GM20000 (cell line): ENCODE data around the gene DKC1.
"Not testable (repeated sequence)": the region's sequence is repeated elsewhere in the genome, so short reads cannot be mapped to it uniquely, and the experiment has no call there.

Experiments used
- DNase-seq: peaks from one replicate; pipeline ENCODE4 v3.0.0; 2012; ENCODE audit warnings: low spot score
- TF ChIP-seq, protein P1 (sequence below): IDR thresholded peaks from 2 replicates; pipeline ENCODE4 v1.5.1; 2012; ENCODE audit warnings: mild to moderate bottlenecking, control low read depth; ENCODE audit errors: extremely low read depth, missing control alignments

The DKC1 gene

DNA sequence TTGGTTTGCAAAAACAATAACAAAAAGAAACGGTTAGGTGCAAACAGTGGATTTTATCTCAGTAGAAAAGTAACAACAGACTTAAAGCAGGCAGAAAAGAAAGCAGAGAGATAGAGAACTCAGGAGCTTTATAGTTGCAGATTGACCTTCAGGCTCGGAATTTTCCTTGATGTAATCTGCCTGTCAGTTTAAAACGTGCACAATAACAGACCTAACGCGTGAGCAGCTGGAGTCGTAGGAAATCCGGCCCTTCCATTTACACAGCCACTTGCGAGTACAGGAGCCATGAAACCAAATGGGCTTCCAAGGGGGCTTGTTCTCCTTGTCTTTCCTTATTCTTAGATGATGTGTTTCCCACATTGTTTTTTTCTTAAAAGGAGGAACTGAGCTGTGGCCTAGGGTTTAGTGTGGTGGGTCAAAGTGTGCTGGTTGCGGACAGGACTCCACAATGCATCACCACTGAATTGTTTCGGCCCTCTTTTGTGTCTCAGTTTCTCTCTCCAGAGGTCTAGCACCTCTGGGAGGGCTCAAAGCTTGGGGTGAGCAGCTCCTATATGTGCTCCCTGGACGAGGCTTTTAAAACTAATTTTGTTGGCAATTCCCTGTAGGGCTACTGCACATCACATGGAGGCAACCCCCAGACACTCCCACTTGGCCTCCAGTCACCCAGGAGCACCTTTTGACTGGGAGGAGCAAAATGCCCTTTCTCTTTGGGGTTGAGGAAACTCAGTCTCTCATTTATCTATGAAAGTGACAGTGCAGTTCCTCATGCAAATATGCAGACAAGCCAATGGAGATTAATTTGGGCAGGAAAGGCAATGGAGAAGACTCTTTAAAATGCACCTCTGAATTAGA is 56.5 kb downstream of the DKC1 start:
- DNase-seq: no peak
- TF ChIP-seq, protein P1, sequence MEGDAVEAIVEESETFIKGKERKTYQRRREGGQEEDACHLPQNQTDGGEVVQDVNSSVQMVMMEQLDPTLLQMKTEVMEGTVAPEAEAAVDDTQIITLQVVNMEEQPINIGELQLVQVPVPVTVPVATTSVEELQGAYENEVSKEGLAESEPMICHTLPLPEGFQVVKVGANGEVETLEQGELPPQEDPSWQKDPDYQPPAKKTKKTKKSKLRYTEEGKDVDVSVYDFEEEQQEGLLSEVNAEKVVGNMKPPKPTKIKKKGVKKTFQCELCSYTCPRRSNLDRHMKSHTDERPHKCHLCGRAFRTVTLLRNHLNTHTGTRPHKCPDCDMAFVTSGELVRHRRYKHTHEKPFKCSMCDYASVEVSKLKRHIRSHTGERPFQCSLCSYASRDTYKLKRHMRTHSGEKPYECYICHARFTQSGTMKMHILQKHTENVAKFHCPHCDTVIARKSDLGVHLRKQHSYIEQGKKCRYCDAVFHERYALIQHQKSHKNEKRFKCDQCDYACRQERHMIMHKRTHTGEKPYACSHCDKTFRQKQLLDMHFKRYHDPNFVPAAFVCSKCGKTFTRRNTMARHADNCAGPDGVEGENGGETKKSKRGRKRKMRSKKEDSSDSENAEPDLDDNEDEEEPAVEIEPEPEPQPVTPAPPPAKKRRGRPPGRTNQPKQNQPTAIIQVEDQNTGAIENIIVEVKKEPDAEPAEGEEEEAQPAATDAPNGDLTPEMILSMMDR: no peak

- TF ChIP-seq, protein P1: no peak
- no peak for DNase-seq
Observed at GRCh38 chrX:154819771-154820341, 57.2 kb downstream of the DKC1 start.

- no peak for DNase-seq
- TF ChIP-seq, protein P1: no peak
Observed at GRCh38 chrX:154821523-154821922, 58.9 kb downstream of the DKC1 start.

DNA sequence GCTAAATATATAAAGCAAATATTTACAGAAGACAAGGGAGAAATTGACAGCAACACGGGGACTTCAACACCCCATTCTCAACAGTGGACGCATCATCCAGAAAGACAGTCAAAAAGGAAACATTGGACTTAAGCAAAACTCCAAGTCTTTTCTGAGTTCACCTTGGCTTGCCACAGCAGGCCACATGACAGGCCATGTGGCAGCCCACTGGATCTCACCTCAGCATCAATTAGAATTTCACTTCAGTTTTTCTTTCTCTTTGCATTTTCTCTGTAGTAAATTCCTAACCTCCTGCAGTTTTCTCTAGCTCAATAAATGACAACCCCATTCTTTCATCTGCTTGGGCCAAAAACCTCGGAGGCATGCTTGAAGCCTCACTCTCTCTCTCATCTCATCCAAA is 59.4 kb downstream of the DKC1 start:
- TF ChIP-seq, protein P1: no peak
- DNase-seq: no peak

GRCh38 chrX:154824638-154825037 is 62.0 kb downstream of the DKC1 start:
- TF ChIP-seq, protein P1: no peak
- DNase-seq: no peak

GRCh38 chrX:154825586-154825985 is 62.9 kb downstream of the DKC1 start:
- not testable (repeated sequence) for DNase-seq
